GM12875 (cell line): ENCODE measurements around the gene SLC5A9.

Experiments
- H3K4me3 ChIP-seq: one replicate; pipeline ENCODE4 v1.5.1; 2011; ENCODE audit warnings: low read depth, low read length, control low read depth
- CTCF ChIP-seq: IDR thresholded peaks from 2 replicates; pipeline ENCODE4 v1.5.1; 2011; ENCODE audit warnings: low read depth, mild to moderate bottlenecking, control low read depth, inconsistent platforms, low read length, moderate library complexity, borderline replicate concordance; ENCODE audit not compliant: insufficient read depth

Gene SLC5A9

GRCh38 chr1:48236716-48237470, 14.4 kb downstream of the SLC5A9 start:
- peak; percentile 54 for TF ChIP-seq CTCF
- no peak overlapping the region for H3K4me3 ChIP-seq

GRCh38 chr1:48242141-48242736, 19.7 kb downstream of the SLC5A9 start:
- H3K4me3 ChIP-seq: no peak overlapping the region
- TF ChIP-seq CTCF: no peak

GRCh38 chr1:48245106-48245505, 22.6 kb downstream of the SLC5A9 start:
- no peak overlapping the region for H3K4me3 ChIP-seq
- no peak for TF ChIP-seq CTCF

- no peak for TF ChIP-seq CTCF
- no peak overlapping the region for H3K4me3 ChIP-seq
These were observed 24.2 kb downstream of the SLC5A9 start for GRCh38 chr1:48246727-48247126.

- H3K4me3 ChIP-seq: no peak overlapping the region
- no peak for TF ChIP-seq CTCF
These were observed 25.8 kb downstream of the SLC5A9 start for GRCh38 chr1:48248356-48248755.

GRCh38 chr1:48249868-48250267, 27.4 kb downstream of the SLC5A9 start:
- no peak for TF ChIP-seq CTCF
- H3K4me3 ChIP-seq: no peak overlapping the region

- TF ChIP-seq CTCF: no peak
These were observed 28.1 kb downstream of the SLC5A9 start for GRCh38 chr1:48250572-48250971.

More at GRCh38 chr1:48250572-48250971, 28.1 kb downstream of the SLC5A9 start:
- H3K4me3 ChIP-seq: no peak overlapping the region
